GM13977 (cell line): ENCODE measurements around the gene PMVK.

ENCODE experiments used
- DNase-seq: peaks from one replicate; pipeline ENCODE4 v3.0.0; 2012; ENCODE audit warnings: low spot score
- CTCF ChIP-seq: IDR thresholded peaks from 2 replicates; pipeline ENCODE4 v1.5.1; 2012; ENCODE audit warnings: mild to moderate bottlenecking, control low read depth; ENCODE audit not compliant: insufficient read depth; ENCODE audit errors: extremely low read depth, missing control alignments
- in situ Hi-C: fragments of 300-500 bp; cut with MboI; formaldehyde crosslinking; loops from one replicate; pipeline ENCODE4 v1.12.0; 2022; ENCODE audit warnings: low sequenced_read_pairs, low pct_unique_long_range_greater_than_20kb, mixed read lengths, inconsistent platforms; ENCODE audit not compliant: unreplicated experiment

PMVK gene

GRCh38 chr1:154966111-154966510 is 29.6 kb upstream of the PMVK start:
- in situ Hi-C loops: no loop called here
- TF ChIP-seq CTCF: no peak
- DNase-seq: no peak

- no peak for TF ChIP-seq CTCF
- no peak for DNase-seq
- in situ Hi-C loops: no loop called here
These were observed 27.8 kb upstream of the PMVK start for GRCh38 chr1:154964359-154964758.

- in situ Hi-C loops: no loop called here
- DNase-seq: no peak
- TF ChIP-seq CTCF: no peak
These were observed 27.1 kb upstream of the PMVK start for GRCh38 chr1:154963643-154964042.

GRCh38 chr1:154962795-154963330 is 26.3 kb upstream of the PMVK start:
- no peak for DNase-seq
- TF ChIP-seq CTCF: no peak
- in situ Hi-C loops: no loop called here

GRCh38 chr1:154962156-154962749 is 25.7 kb upstream of the PMVK start:
- no peak for TF ChIP-seq CTCF
- peak; percentile 50 for DNase-seq
- in situ Hi-C loops: no loop called here

GRCh38 chr1:154961207-154962155 is 25.0 kb upstream of the PMVK start, which contains the start of gene PYGO2:
PYGO2 (minus strand) TSS chr1:154961782; CDS start chr1:154961576, 206 bp downstream.
- TF ChIP-seq CTCF: peak; percentile 75
- in situ Hi-C loops: no loop called here
- peak; percentile 93 for DNase-seq
